HepG2 (cell line): ENCODE results near the gene PLLP. TPM values are rescaled to one million over a fixed set of nuclear protein-coding genes. Genes with fewer than 3 reads are reported as not detected.
A peak's percentile ranks its signal among the peaks of the same experiment; 100 is the strongest.

Source experiments
- CBX1 ChIP-seq: IDR thresholded peaks from one replicate; pipeline ENCODE4 v1.6.1; 2016; ENCODE audit warnings: antibody characterized with exemption, low read depth
- NCOA2 ChIP-seq: sonication (generic); formaldehyde crosslinking; IDR thresholded peaks from 2 replicates; pipeline ENCODE4 v1.8.0; 2022; ENCODE audit warnings: inconsistent platforms
- RAD21 ChIP-seq: fragments of 450-650 bp; formaldehyde crosslinking; IDR thresholded peaks from 2 replicates; pipeline ENCODE4 v1.5.0; 2020; ENCODE audit warnings: mild to moderate bottlenecking
- SOX13 ChIP-seq, 3 experiments: fragments of 450-650 bp in 1 of 3; sonication (generic) in 1 of 3; formaldehyde crosslinking in 1 of 3; IDR thresholded peaks in 2 of 3; conservative IDR thresholded peaks in 1 of 3; 2 replicates each; pipeline versions ENCODE4 v1.5.0 to v1.6.1; 2016 to 2020; ENCODE audit warnings: antibody characterized with exemption in 1 of 3, mild to moderate bottlenecking in 1 of 3, missing compliant biosample characterization in 1 of 3, missing genetic modification reagents in 1 of 3, moderate library complexity in 1 of 3
- TCF7 ChIP-seq: sonication (generic); IDR thresholded peaks from 2 replicates; pipeline ENCODE4 v1.6.1; 2016; ENCODE audit warnings: antibody characterized with exemption, low read depth
- ZFX ChIP-seq: sonication (generic); formaldehyde crosslinking; IDR thresholded peaks from 2 replicates; pipeline ENCODE4 v1.4.0; 2020; ENCODE audit warnings: mild to moderate bottlenecking, low read depth, missing genetic modification reagents, moderate library complexity
- ZNF142 ChIP-seq: sonication (generic); formaldehyde crosslinking; IDR thresholded peaks from 2 replicates; pipeline ENCODE4 v1.4.0; 2020; ENCODE audit warnings: missing genetic modification reagents
- ZNF281 ChIP-seq: sonication (generic); formaldehyde crosslinking; IDR thresholded peaks from 2 replicates; pipeline ENCODE4 v1.4.0; 2020; ENCODE audit warnings: missing genetic modification reagents, borderline replicate concordance
- ZNF333 ChIP-seq: sonication (generic); formaldehyde crosslinking; IDR thresholded peaks from 2 replicates; pipeline ENCODE4 v1.4.0; 2020; ENCODE audit warnings: mild to moderate bottlenecking, missing genetic modification reagents, borderline replicate concordance
- ZNF362 ChIP-seq: sonication (generic); formaldehyde crosslinking; IDR thresholded peaks from 2 replicates; pipeline ENCODE4 v1.4.0; 2020; ENCODE audit warnings: missing genetic modification reagents, mild to moderate bottlenecking, borderline replicate concordance
- ZNF503 ChIP-seq: sonication (generic); formaldehyde crosslinking; IDR thresholded peaks from 2 replicates; pipeline ENCODE4 v1.4.0; 2020; ENCODE audit warnings: missing genetic modification reagents
- ZNF558 ChIP-seq: sonication (generic); formaldehyde crosslinking; IDR thresholded peaks from 2 replicates; pipeline ENCODE4 v1.9.0; 2022; ENCODE audit warnings: mild to moderate bottlenecking, missing genetic modification reagents, borderline replicate concordance
- ZNF580 ChIP-seq: IDR thresholded peaks from 2 replicates; pipeline ENCODE4 v1.6.1; 2016; ENCODE audit warnings: low read depth, borderline replicate concordance
- ZNF883 ChIP-seq: sonication (generic); formaldehyde crosslinking; IDR thresholded peaks from 2 replicates; pipeline ENCODE4 v1.5.1; 2020; ENCODE audit warnings: mild to moderate bottlenecking, missing genetic modification reagents; ENCODE audit errors: not compliant biosample characterization
- polyA plus RNA-seq, 8 experiments: library from polyadenylated mRNA; depleted of rRNA in 3 of 8; stranded (reverse) in 7 of 8; unstranded in 1 of 8; fragments of >200 nt; fragmentation: Illumina TruSeq in 4 of 8; extraction: Trizol in 4 of 8; gene quantifications; 2 replicates each; pipeline versions ENCODE4 v1.2.1 to v1.2.3, GENCODE V29; 2011 to 2016; ENCODE audit warnings: low read depth in 4 of 8, missing spikeins in 1 of 8, mixed read lengths in 1 of 8; ENCODE audit not compliant: insufficient read depth in 1 of 8
- total RNA-seq, 5 experiments: library from RNA; depleted of rRNA; stranded (reverse); fragments of >200 nt; fragmentation: Illumina TruSeq; extraction: Trizol; gene quantifications; 2 replicates each; pipeline ENCODE4 v1.2.3, GENCODE V29; 2016; ENCODE audit warnings: low read depth in 1 of 5

Gene PLLP
- total and polyA plus RNA-seq, 2 of the 13 experiments (the other 11 are each of a cell fraction or from before 2014, with no cell fraction given), result 60.6 to 127 TPM

- peak; percentile 100 for TF ChIP-seq RAD21
- TF ChIP-seq ZNF558 (CRISPR knock-in tag), result peak; percentile 84; the same call in 1 of the 2 replicates
- peak; percentile 94 for TF ChIP-seq ZNF580 (CRISPR knock-in tag)
- peak; percentile 30; the same call in 1 of the 2 replicates for TF ChIP-seq ZNF333 (CRISPR knock-in tag)
- peak; percentile 21; the same call in 1 of the 2 replicates for TF ChIP-seq ZNF142 (CRISPR knock-in tag)
- TF ChIP-seq ZNF503 (CRISPR knock-in tag), result 0 out of 2 replicates have a peak, but pooled peaks have one; percentile 1
- TF ChIP-seq NCOA2 (CRISPR knock-in tag), result peak; percentile 71
- peak; percentile 59 for TF ChIP-seq ZFX (CRISPR knock-in tag)
- no peak for TF ChIP-seq SOX13 (IDR thresholded peaks at IDR 0.05)
- peak in 1 of 2 experiments; percentile 54; a peak in 1 of 4 replicates for TF ChIP-seq SOX13 (CRISPR knock-in tag; conservative IDR thresholded peaks at IDR 0.05 in 1 of 2, IDR thresholded peaks at IDR 0.05 in 1 of 2)
- TF ChIP-seq TCF7, result no peak
- peak; percentile 36 for TF ChIP-seq ZNF883 (CRISPR knock-in tag)
- peak; percentile 77 for TF ChIP-seq ZNF362 (CRISPR knock-in tag)
- TF ChIP-seq CBX1, result peak; percentile 59
- TF ChIP-seq ZNF281 (CRISPR knock-in tag), result no peak
Observed at GRCh38 chr16:57300387-57301125, 16.1 kb upstream of the PLLP start (continued).
